Limb (tissue), 2 donors: ENCODE data around the gene RAB11FIP5.
"Not testable (repeated sequence)": the region's sequence is repeated elsewhere in the genome, so short reads cannot be mapped to it uniquely, and the experiment has no call there.

Source experiments
- DNase-seq, 2 donors: peaks; one replicate each; pipeline ENCODE4 v3.0.0-alpha.2; 2016; ENCODE audit errors: extremely low spot score in 2 of 2

The RAB11FIP5 gene

DNA sequence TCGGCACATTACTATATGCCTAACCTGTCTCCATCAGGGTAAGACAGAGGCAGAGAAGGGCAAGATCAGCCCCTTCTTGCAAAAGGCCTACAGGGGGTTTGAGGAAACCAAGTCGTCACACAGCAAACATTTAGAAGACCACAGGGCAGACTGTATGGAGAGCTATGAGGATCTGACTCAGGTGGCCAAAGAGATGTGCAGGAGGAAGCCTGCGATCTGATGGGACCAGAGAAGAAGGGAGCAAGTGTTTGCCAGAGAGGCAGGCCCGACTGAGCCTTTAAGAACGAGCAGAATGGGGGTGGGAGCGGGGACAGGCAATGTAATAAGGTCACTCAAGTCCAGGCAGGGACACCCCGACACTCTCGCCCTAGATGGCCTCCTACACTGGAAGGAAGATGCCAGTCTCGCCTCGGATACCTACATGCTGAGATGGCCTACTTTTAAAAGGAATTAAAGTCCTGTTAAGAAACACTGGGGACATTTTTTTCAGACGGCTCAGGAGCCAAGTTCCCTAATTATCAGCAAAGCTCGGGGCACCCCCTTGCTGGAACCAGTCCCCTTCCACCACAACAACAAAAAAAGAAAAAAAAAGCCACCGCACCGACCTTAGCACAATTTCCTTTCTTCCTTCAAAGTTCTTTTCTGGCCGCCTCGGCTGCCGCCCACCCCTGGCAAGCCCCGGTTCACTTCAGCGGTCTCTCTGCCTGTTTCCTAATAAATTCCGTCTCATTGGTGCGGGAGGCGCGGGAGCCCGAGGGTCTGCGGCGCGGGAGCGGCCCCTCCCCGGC lies 42.7 kb downstream of the RAB11FIP5 start:
- no peak for DNase-seq

- DNase-seq = no peak
Measured at GRCh38 chr2:73069041-73069854, 43.5 kb downstream of the RAB11FIP5 start.

DNA sequence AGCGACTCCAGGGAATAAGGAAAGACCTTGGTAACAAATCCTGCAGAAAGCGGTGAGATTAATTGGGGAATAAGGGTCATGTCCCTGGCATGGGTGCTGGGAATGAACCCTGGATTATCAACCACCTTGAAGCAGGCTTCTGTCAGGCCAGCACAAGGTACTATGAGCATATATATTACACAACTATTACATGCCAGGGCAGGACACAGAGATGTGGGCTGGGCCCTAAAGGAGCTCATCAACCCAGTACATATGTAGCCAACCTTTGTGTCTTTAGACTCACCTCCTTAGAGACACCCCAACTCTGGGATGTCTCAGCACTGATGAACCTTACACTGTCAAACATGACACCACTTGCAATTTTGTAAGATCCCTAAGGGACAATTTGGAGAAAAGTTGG lies 44.6 kb downstream of the RAB11FIP5 start:
- no peak for DNase-seq

DNA sequence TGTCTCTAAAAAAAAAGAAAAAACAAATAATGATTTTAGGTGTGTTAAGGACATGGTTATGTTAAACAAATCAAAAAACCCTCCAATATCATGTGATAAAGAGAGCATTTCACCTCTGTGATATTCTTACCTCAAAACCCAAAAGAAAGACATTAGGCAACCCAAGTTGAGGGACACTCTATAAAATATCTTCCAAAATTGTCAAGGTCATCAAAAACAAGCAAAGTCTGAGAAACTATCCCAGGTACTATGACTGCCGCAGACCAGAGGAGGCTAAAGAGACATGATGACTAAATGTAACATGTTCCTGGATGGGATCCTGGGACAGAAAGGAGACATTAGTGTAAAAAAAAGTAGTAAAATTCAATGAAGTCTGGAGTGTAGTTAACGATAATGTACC lies 45.7 kb downstream of the RAB11FIP5 start:
- DNase-seq = no peak

DNA sequence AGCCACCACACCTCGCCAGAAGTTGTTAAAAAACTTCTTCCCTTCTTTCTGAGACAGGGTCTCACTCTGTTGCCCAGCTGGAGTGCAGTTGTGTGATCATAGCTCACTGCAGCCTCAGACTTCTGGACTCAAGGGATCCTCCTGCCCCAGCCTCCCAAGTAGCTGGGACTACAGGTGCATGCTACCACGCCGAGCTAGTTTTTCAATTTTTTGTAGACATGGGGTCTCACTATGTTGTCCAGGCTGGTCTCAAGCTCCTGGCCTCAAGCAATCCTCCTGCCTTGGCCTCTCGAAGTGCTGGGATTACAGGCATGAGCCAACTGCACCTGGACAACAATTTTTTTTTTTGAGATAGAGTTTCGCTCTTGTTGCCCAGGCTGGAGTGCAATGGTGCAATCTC lies 47.7 kb downstream of the RAB11FIP5 start:
- DNase-seq = not testable (repeated sequence)

DNA sequence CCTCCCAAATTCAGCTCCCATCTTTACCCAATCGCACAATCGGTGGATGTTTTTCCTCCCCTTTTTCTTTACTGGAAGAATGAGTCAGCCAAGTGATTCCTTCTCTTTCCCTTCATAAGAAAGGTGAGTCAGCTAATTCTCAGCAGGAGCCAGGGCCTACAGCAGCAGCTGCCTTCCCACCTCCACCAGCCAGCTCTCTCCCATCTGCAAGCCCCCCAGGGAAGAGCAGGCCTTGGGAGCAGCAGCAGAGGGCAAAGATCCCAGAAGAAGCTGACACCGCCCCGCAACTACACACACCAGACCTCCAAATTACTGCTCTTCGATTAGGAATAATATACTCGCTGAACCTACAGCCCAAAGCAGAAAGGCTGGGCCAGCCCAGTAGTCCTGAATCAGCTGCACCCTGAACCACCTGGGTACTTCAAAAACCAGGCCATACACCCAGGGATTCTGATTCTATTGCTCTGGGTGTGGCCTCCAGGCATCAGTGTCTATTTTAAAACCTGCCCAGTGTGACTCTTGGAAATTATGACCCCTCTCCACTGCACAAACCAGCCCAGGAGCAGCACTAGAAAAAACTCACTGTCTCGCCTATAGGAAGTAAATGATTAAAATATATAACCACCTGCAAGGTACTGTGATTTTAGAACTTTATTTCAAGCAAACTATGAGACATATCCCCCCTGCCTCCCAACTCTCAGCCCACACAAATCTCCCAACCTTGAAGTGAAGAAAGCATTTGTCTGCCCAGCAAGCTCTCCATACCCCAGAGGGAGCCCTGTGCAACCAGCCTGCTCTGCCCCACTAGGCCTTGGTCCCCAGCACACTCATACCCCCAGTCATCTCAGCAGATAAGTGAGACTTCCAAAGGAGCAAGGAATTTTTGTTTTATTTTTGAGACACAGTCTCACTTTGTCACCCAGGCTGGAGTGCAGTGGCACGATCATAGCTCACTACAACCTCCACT lies 48.6 kb downstream of the RAB11FIP5 start:
- DNase-seq = no peak

DNA sequence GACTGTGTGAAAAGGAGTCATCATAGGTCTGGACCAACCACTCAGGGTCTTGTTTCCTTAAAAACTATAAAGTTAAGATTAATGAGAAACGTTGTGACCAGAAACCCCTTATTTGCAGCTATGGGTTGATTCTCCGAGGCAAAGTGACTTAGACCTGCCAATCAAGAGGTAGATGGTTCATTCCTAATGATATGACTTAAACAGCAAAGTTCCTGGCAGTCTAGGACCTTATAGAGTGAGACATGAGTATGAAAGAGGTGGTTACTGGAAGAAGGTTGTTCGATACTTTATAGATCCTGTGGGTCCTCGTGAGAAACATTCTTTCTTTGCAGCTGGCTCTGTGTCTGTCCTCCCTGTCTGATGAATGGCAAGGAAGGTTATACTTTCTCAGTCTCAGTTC lies 49.3 kb downstream of the RAB11FIP5 start:
- no peak for DNase-seq

DNA sequence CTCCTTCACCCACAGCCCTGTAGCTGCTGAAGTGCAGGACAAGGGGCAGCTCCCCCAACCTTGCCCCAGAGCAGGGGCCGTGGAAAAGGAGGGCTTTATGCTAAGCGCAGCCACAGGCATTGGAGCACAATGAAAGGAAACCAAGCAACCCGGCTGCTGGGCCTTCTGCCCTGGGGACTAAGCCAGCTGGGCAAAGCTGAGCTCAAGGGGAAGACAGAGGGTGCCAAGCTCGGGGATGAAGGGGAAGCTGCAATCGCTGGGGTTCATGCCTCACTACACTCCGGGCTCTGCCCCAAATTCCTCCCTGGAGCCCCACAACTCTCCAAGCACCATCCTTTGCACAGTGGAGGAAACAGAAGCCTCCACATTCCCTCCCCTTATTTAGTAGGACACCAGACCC lies 53.6 kb downstream of the RAB11FIP5 start:
- DNase-seq = no peak

- DNase-seq = no peak
Measured at GRCh38 chr2:73054980-73055379, 57.8 kb downstream of the RAB11FIP5 start.

GRCh38 chr2:73053316-73054114 lies 59.2 kb downstream of the RAB11FIP5 start:
- DNase-seq = no peak

- DNase-seq = no peak
Measured at GRCh38 chr2:73050121-73050545, 62.6 kb downstream of the RAB11FIP5 start.

GRCh38 chr2:73043929-73044832 lies 68.6 kb downstream of the RAB11FIP5 start:
- no peak for DNase-seq

DNA sequence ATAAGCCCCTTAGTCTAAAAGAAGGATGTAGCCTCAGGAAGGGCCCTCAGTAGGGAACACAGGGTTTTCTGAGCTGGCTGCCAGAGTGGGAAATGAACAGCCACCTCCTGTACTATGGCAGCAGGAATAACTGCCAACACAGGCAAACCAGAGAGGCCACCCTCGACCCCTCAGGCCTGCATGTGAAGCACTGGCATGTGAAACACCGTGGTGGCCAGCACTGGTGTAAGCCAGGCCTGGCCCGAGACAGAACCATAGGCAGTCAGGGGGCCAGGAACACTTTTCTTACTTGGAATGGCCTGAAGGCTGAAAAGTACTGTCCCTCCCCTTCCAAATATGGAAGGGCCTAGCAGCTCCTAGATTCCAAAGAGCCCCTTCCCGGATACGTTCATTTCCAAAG lies 69.5 kb downstream of the RAB11FIP5 start:
- no peak for DNase-seq

DNA sequence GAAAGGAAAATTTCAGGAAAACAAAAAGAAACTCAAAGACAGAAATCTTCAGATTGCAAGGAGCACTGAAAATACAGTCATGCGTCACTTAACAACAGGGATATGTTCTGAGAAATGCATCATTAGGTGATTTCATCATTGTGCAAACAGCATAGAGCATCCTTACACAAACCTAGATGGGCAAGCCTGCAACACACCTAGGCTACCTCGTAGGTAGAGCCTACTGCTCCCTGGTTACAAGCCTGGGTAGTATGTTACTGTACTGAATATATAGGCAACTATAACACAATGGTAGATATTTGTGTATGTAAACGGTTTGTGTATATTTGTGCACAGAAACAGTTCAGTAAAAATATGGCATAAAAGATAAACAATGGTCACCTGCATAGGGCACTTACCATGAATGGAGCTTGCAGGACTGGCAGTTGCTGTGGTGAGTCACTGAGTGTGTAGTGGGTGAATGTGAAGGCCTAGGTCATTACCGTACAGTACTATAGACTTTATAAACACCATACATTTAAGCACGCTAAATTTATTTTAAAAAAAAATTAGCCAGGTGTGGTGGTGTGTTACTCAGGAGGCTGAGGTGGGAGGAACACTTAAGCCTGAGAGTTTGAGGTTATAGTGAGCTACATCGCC lies 74.7 kb downstream of the RAB11FIP5 start:
- no peak for DNase-seq

DNA sequence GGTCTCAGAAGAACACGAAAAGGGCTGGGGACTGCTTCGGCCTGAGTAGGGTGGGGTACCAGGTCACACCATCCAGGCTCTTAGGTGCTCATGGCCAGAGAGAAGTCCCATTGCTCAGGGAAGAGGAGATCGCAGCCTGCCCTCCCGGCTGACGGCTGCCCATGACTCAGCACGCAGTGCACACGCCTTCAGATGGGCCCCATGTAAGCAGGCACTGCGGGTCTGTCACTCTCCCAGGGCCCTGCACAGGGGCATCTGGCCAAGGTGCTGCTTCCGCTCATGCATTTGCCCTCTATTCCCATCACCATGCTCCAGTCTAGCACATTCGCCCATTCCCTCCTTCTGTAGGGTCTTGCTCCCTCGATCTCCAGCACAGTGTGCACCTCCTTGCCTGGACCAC lies 76.0 kb downstream of the RAB11FIP5 start:
- no peak for DNase-seq

DNA sequence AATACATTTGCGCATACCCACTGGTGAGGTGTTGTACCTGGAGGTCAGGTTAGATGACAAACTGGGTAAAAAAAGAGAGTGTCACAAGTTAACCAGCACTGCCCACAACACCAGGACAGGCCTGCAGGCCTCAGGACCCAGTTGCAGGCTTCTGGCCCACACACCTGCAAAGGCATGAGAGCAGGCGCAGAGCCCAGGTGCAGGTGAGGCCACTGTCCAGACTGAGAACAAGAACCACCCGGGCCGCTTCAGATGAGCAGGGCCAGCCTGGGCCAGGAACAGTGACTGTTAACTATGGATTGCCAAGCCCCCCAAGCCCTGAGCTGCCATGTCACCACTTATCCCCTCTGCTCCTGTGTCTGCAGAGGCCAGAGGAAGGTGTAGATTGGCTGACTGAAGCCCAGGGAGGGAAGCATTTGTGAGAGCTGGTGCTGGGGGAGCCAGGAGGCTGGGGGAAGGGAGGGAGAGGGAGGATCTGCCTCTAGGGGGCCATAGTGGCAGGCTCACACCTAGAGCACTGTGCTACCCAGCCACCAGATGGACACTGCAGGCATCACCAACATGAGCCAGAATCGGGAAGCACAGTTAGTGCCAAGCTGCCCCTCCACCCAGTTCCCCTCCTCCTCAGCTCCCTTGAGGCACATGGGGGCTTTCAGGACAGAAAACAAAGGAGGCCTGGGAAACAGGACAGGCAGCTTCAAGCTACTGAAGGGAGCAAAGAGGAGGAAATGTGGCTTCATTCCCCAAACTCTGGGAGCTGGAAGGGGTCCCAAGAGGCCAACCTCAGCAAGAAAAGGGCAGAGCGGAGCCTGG lies 76.6 kb downstream of the RAB11FIP5 start:
- DNase-seq = no peak

DNA sequence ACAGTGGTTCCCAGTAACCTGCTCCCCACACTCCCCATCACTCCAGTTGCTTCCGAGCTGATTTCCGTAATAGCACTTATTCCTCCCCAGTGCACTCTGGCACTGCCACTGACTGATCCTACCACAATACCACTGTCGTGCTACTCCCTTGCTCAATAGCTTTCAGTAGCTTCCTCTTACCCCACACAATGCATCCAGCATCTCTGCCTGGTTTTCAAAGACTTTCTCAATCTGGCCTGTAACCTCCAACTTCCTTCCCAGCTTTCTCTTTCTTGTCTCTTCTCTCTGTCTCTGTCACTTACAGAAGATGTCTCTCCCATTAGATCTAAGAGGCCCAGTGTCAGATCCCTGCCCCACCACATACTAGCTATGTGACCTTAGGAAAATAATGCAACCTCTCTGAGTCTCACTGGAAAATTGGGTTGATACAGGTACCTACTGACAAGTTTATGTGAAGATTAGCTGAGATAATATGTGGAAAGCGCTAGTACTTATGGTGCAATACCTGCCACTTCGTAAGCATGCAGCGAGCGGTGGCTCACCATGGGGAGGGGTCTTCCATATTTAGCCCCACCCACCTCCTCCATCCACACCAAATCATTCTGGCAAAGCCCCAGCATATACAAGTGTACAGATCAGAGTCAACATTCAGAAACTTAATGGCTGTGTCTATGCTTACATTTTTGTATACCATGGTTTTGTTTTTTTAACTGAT lies 77.9 kb downstream of the RAB11FIP5 start:
- no peak for DNase-seq
